Measurements from ENCODE around the gene ERBIN.

- TF ChIP-seq, protein P1, sequence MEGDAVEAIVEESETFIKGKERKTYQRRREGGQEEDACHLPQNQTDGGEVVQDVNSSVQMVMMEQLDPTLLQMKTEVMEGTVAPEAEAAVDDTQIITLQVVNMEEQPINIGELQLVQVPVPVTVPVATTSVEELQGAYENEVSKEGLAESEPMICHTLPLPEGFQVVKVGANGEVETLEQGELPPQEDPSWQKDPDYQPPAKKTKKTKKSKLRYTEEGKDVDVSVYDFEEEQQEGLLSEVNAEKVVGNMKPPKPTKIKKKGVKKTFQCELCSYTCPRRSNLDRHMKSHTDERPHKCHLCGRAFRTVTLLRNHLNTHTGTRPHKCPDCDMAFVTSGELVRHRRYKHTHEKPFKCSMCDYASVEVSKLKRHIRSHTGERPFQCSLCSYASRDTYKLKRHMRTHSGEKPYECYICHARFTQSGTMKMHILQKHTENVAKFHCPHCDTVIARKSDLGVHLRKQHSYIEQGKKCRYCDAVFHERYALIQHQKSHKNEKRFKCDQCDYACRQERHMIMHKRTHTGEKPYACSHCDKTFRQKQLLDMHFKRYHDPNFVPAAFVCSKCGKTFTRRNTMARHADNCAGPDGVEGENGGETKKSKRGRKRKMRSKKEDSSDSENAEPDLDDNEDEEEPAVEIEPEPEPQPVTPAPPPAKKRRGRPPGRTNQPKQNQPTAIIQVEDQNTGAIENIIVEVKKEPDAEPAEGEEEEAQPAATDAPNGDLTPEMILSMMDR (IDR thresholded peaks at IDR 0.05): no peak
- TF ChIP-seq POLR2A (IDR thresholded peaks at IDR 0.05): no peak
Measured at GRCh38 chr5:65971643-65972042, 45.3 kb downstream of the ERBIN start.

Data from Peyer's patch (tissue), 4 donors.